Osteocyte (in vitro differentiated cells): ENCODE data around the gene DEAF1. TPM values are rescaled to one million over a fixed set of nuclear protein-coding genes. Genes with fewer than 3 reads are reported as not detected.

Experiments used
- DNase-seq: peaks from one replicate; pipeline ENCODE4 v3.0.0; 2021; ENCODE audit warnings: mixed read lengths; ENCODE audit not compliant: unreplicated experiment; ENCODE audit errors: extremely low spot score
- H3K27ac Mint-ChIP-seq: one replicate; pipeline ENCODE4 v1.8.0; 2021; ENCODE audit warnings: mild to moderate bottlenecking, mixed read lengths; ENCODE audit not compliant: unreplicated experiment
- H3K27me3 Mint-ChIP-seq: one replicate; pipeline ENCODE4 v1.8.0; 2021; ENCODE audit warnings: mixed read lengths; ENCODE audit not compliant: unreplicated experiment
- H3K36me3 Mint-ChIP-seq: one replicate; pipeline ENCODE4 v1.8.0; 2021; ENCODE audit warnings: mixed read lengths; ENCODE audit not compliant: unreplicated experiment
- H3K4me1 Mint-ChIP-seq: one replicate; pipeline ENCODE4 v1.8.0; 2021; ENCODE audit warnings: mixed read lengths; ENCODE audit not compliant: unreplicated experiment
- H3K4me3 Mint-ChIP-seq: one replicate; pipeline ENCODE4 v1.8.0; 2021; ENCODE audit warnings: mild to moderate bottlenecking, moderate library complexity, mixed read lengths; ENCODE audit not compliant: unreplicated experiment
- H3K9me3 Mint-ChIP-seq: one replicate; pipeline ENCODE4 v1.8.0; 2021; ENCODE audit warnings: mixed read lengths; ENCODE audit not compliant: unreplicated experiment
- total RNA-seq: library from RNA; stranded (reverse); gene quantifications from 2 replicates; pipeline ENCODE4 v1.2.1, GENCODE V29; 2021
- TF ChIP-seq, protein P1 (sequence below): fragments of 200-600 bp; sonication (generic); IDR thresholded peaks from 2 replicates; pipeline ENCODE4 v1.5.0; 2021; ENCODE audit warnings: antibody characterized with exemption, mild to moderate bottlenecking, moderate library complexity

The DEAF1 gene
- total RNA-seq, 1 donor from 2014 or later: 113 TPM

DNA sequence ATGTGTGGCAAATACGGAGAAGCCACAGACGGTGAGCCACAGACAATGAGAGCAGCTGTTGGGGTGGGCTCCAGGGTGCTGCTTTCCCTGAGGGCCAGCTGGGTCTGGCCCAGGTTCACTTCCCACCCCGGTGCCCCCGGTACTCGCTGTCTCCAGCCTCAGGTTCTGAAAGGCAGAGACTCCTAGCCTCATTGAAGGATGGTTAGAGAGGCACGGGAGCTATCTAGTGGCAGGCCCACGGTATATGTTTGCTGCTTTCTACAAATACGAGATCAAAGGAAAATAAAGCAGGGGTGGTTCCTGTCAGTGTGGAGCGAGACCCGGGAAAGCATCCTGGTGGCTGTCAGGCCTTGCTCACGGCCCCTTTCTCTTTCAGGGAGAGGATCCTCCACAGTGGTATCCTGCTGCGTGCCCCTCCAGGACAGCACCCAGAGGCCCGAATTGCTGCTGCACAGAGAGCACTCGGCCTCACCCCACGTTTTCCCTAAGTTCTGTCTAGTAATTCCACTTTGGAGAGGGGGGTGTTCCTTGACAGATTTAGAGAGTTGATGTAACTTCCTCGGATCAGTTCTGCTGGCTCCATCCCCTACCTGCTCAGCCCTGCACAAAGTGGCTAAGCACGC is 3.6 kb upstream of the DEAF1 start:
- Mint-ChIP-seq H3K4me1 (peaks cover 53% of the 10 kb centered on the region), H3K9me3 (no peaks in the 10 kb centered on the region), H3K27me3 (no peaks in the 10 kb centered on the region), H3K27ac (peak overlapping the region; percentile 90), H3K4me3 (no peak overlapping the region), H3K36me3 (peaks cover 12% of the 10 kb centered on the region)
- no peak for DNase-seq
- TF ChIP-seq, protein P1, sequence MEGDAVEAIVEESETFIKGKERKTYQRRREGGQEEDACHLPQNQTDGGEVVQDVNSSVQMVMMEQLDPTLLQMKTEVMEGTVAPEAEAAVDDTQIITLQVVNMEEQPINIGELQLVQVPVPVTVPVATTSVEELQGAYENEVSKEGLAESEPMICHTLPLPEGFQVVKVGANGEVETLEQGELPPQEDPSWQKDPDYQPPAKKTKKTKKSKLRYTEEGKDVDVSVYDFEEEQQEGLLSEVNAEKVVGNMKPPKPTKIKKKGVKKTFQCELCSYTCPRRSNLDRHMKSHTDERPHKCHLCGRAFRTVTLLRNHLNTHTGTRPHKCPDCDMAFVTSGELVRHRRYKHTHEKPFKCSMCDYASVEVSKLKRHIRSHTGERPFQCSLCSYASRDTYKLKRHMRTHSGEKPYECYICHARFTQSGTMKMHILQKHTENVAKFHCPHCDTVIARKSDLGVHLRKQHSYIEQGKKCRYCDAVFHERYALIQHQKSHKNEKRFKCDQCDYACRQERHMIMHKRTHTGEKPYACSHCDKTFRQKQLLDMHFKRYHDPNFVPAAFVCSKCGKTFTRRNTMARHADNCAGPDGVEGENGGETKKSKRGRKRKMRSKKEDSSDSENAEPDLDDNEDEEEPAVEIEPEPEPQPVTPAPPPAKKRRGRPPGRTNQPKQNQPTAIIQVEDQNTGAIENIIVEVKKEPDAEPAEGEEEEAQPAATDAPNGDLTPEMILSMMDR: no peak

- Mint-ChIP-seq H3K9me3 (no peaks in the 10 kb centered on the region), H3K4me1 (peaks cover 55% of the 10 kb centered on the region), H3K36me3 (peaks cover 13% of the 10 kb centered on the region), H3K27ac (peak overlapping the region; percentile 90), H3K27me3 (no peaks in the 10 kb centered on the region), H3K4me3 (peak overlapping the region; percentile 36)
- DNase-seq: no peak
- TF ChIP-seq, protein P1: no peak
Measured at GRCh38 chr11:697811-698311, 2.8 kb upstream of the DEAF1 start.

DNA sequence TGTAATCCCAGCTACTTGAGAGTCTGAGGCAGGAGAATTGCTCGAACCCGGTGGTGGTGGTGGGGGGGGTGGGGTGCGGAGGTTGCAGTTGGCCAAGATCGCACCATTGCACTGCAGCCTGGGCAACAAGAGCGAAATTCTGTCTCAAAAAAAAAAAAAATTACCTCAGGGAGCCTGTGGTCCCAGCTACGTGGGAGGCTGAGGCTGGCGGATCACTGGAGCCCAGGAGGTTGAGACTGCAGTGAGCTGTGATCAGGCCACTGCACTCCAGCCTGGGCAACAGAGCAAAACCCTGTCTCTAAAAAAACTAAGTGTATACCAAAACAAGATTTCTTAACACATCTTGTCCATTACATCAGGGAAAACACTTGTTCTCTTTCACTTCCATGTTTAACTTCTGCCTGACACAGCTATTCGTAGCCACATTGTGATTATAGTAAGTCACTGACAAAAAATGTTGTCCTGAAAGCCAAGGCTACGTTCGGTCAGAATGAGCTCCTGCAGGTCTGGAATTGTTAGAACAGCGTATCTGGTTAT is 2.0 kb upstream of the DEAF1 start:
- peak overlapping the region; percentile 81 for H3K4me3 Mint-ChIP-seq
- no peaks in the 10 kb centered on the region for H3K9me3 Mint-ChIP-seq
- peak overlapping the region; percentile 90 for H3K27ac Mint-ChIP-seq
- peaks cover 58% of the 10 kb centered on the region for H3K4me1 Mint-ChIP-seq
- TF ChIP-seq, protein P1: no peak
- H3K36me3 Mint-ChIP-seq: peaks cover 13% of the 10 kb centered on the region
- no peak for DNase-seq
- no peaks in the 10 kb centered on the region for H3K27me3 Mint-ChIP-seq

DNA sequence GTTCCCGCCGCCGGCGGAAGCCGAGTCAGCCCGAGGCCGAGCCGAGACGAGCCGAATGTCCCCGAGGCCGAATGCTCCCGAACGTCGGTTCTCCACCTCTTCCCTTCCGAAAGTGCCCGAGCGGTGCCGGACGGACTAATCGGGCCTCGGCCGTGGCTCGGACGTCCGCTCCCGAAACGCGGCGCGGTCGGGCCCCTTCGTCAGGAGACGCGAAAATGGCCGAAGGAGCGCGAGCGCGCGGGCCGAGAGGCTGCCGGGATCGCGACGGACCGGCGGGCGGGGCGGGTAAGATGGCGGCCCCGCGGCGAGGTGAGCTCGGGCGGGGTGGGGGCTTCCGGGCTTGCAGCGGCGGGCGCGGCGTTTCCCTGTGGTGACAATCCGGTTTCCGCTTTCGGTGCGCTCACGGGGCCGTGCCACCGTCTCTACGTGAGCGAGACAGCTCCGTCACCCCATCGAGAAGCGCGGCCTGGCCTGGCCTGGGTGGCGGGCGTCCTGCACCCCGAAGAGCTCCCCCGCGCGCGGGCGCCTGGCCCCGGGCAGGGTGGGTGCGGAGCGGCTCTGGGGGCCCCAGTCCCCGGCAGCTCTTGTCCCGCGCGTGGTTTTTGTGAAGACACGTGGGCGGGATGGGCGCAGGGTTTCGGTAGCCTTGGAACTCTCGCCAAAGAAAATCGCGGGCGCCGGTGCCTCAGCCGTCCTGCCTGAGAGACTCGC is 671 bp upstream of the DEAF1 start, which contains the start of gene TMEM80:
Gene TMEM80, plus strand, starts transcription at position 279 of the 711 bp plus-strand sequence. Its CDS starts 12 bp downstream, at position 291.
- Mint-ChIP-seq H3K4me1 (peaks cover 68% of the 10 kb centered on the region), H3K9me3 (no peaks in the 10 kb centered on the region)

More for the DNA sequence above, 671 bp upstream of the DEAF1 start, which contains the start of gene TMEM80:
- peak within 1 kb of the TSS; percentile 99 for H3K27ac Mint-ChIP-seq
- peak; percentile 100 for DNase-seq
- TF ChIP-seq, protein P1: no peak
- no peaks in the 10 kb centered on the region for H3K27me3 Mint-ChIP-seq
- H3K4me3 Mint-ChIP-seq: peak within 1 kb of the TSS; percentile 81
- peaks cover 11% of the 10 kb centered on the region for H3K36me3 Mint-ChIP-seq
